Smooth muscle cell (in vitro differentiated cells): ENCODE measurements around the gene C6orf89. TPM values are rescaled to one million over a fixed set of nuclear protein-coding genes. Genes with fewer than 3 reads are reported as not detected.

Source experiments
- DNase-seq: peaks from one replicate; lab custom pipeline; 2025; ENCODE audit not compliant: unreplicated experiment; lab: John Stamatoyannopoulos, UW
- H2AFZ ChIP-seq: fragments of 200-600 bp; sonication (generic); 2 replicates; pipeline ENCODE4 v1.6.0; 2016; ENCODE audit warnings: antibody characterized with exemption, low read depth, mild to moderate bottlenecking
- H3F3A ChIP-seq: fragments of 200-600 bp; sonication (generic); 2 replicates; pipeline ENCODE4 v1.6.0; 2017; ENCODE audit warnings: antibody characterized with exemption, low read depth
- H3K27ac ChIP-seq: fragments of 200-600 bp; sonication (generic); 2 replicates; pipeline ENCODE4 v1.5.1; 2016; ENCODE audit warnings: low read depth, mild to moderate bottlenecking
- H3K27me3 ChIP-seq: fragments of 200-600 bp; sonication (generic); 2 replicates; pipeline ENCODE4 v1.6.1; 2016; ENCODE audit warnings: low read depth, mild to moderate bottlenecking
- H3K36me3 ChIP-seq: fragments of 200-600 bp; sonication (generic); 2 replicates; pipeline ENCODE4 v1.5.1; 2016; ENCODE audit warnings: low read depth
- H3K4me1 ChIP-seq: fragments of 200-600 bp; sonication (generic); 2 replicates; pipeline ENCODE4 v1.5.1; 2016; ENCODE audit warnings: low read depth
- H3K4me2 ChIP-seq: fragments of 200-600 bp; sonication (generic); 2 replicates; pipeline ENCODE4 v1.6.0; 2016; ENCODE audit warnings: mild to moderate bottlenecking
- H3K4me3 ChIP-seq: fragments of 200-600 bp; sonication (generic); 2 replicates; pipeline ENCODE4 v1.5.1; 2016; ENCODE audit warnings: mild to moderate bottlenecking
- H3K79me2 ChIP-seq: fragments of 200-600 bp; sonication (generic); 2 replicates; pipeline ENCODE4 v1.6.0; 2016; ENCODE audit warnings: low read depth, mild to moderate bottlenecking
- H3K9ac ChIP-seq: fragments of 200-600 bp; sonication (generic); 2 replicates; pipeline ENCODE4 v1.6.0; 2016; ENCODE audit warnings: low read depth
- H3K9me3 ChIP-seq: fragments of 200-600 bp; sonication (generic); replicated peaks from 2 replicates; pipeline ENCODE4 v1.5.1; 2016; ENCODE audit warnings: low read depth
- H4K20me1 ChIP-seq: fragments of 200-600 bp; sonication (generic); 2 replicates; pipeline ENCODE4 v1.6.0; 2016; ENCODE audit warnings: low read depth
- CTCF ChIP-seq: fragments of 200-600 bp; sonication (generic); IDR thresholded peaks from 2 replicates; pipeline ENCODE4 v1.5.1; 2017; ENCODE audit warnings: borderline replicate concordance, mild to moderate bottlenecking, antibody characterized with exemption; ENCODE audit not compliant: insufficient read depth, poor library complexity, severe bottlenecking
- WGBS: methylation state at CpG from one replicate; pipeline ENCODE4 v1.1.7; 2016; ENCODE audit warnings: low lambda C conversion rate; 5-methylcytosine and 5-hydroxymethylcytosine counted together
- polyA plus RNA-seq: library from polyadenylated mRNA; unstranded; fragments of >200 nt; fragmentation: Nextera tagmentation; extraction: Ambion mirVana; gene quantifications from 2 replicates; pipeline ENCODE4 v1.2.1, GENCODE V29; 2016
- total RNA-seq: library from RNA; depleted of rRNA; stranded (reverse); fragments of >200 nt; gene quantifications from 2 replicates; pipeline ENCODE4 v1.2.3, GENCODE V29; 2014

The C6orf89 gene
- total and polyA plus RNA-seq, 2 experiments from 2014 or later = 44.6 to 45.7 TPM

- Histone ChIP-seq H3K4me1 (no peaks in the 10 kb centered on the region), H3K36me3 (peaks cover 12% of the 10 kb centered on the region), H3K4me2 (no peak overlapping the region), H3K27ac (no peak overlapping the region), H3K27me3 (no peaks in the 10 kb centered on the region), H3K4me3 (no peak overlapping the region), H4K20me1 (peaks cover 59% of the 10 kb centered on the region), H2AFZ (no peak overlapping the region), H3K79me2 (peaks cover 4% of the 10 kb centered on the region), H3K9me3 (no peaks in the 10 kb centered on the region), H3K9ac (no peak overlapping the region), H3F3A (peaks cover 11% of the 10 kb centered on the region)
- no peak for DNase-seq
- no peak for TF ChIP-seq CTCF
- WGBS = 95% methylated on average over 1 of the region's 1 CpG
These were observed 87.4 kb downstream of the C6orf89 start for GRCh38 chr6:36973190-36973589.

GRCh38 chr6:36973647-36974046, 87.9 kb downstream of the C6orf89 start:
- TF ChIP-seq CTCF = no peak
- Histone ChIP-seq H3K4me1 (no peaks in the 10 kb centered on the region), H2AFZ (no peak overlapping the region), H3F3A (peaks cover 6% of the 10 kb centered on the region), H3K27me3 (no peaks in the 10 kb centered on the region), H3K27ac (no peak overlapping the region), H3K4me2 (no peak overlapping the region), H3K9ac (no peak overlapping the region), H3K36me3 (peaks cover 8% of the 10 kb centered on the region), H3K4me3 (no peak overlapping the region), H3K79me2 (peaks cover 7% of the 10 kb centered on the region), H4K20me1 (peaks cover 60% of the 10 kb centered on the region), H3K9me3 (no peaks in the 10 kb centered on the region)
- no peak for DNase-seq
- 91% methylated on average over 4 of the region's 4 CpGs for WGBS

GRCh38 chr6:36975231-36976006, 89.7 kb downstream of the C6orf89 start:
- Histone ChIP-seq H3K27ac (no peak overlapping the region), H3K9ac (no peak overlapping the region), H3K9me3 (no peaks in the 10 kb centered on the region), H3K36me3 (peaks cover 7% of the 10 kb centered on the region), H3F3A (peaks cover 6% of the 10 kb centered on the region), H3K4me3 (no peak overlapping the region), H4K20me1 (peaks cover 74% of the 10 kb centered on the region), H3K27me3 (no peaks in the 10 kb centered on the region), H3K79me2 (peaks cover 24% of the 10 kb centered on the region), H3K4me1 (no peaks in the 10 kb centered on the region), H2AFZ (no peak overlapping the region), H3K4me2 (no peak overlapping the region)
- TF ChIP-seq CTCF = no peak
- DNase-seq = no peak
- over 99% methylated on average over 7 of the region's 7 CpGs for WGBS

GRCh38 chr6:36976007-36976264, 90.2 kb downstream of the C6orf89 start:
- Histone ChIP-seq H3K9me3 (no peaks in the 10 kb centered on the region), H3K36me3 (peaks cover 7% of the 10 kb centered on the region), H3K27ac (no peak overlapping the region), H3K79me2 (peaks cover 29% of the 10 kb centered on the region), H3K4me1 (peaks cover 3% of the 10 kb centered on the region), H4K20me1 (peaks cover 75% of the 10 kb centered on the region), H3K4me2 (no peak overlapping the region), H3F3A (peaks cover 3% of the 10 kb centered on the region), H3K27me3 (no peaks in the 10 kb centered on the region), H3K9ac (no peak overlapping the region), H3K4me3 (no peak overlapping the region), H2AFZ (no peak overlapping the region)
- DNase-seq = no peak
- WGBS = 96% methylated on average over 4 of the region's 4 CpGs
- TF ChIP-seq CTCF = no peak
